Measurements from ENCODE around the gene GBA2.

The GBA2 gene

GRCh38 chr9:35689542-35690293 lies 59.3 kb downstream of the GBA2 start, which contains the start of gene TPM2:
TSS of gene TPM2 (minus strand) at chr9:35689925. CDS start at chr9:35689817, 108 bp downstream.
- no peak for TF ChIP-seq CTCF (IDR thresholded peaks at IDR 0.05; ENCODE audit: borderline replicate concordance, insufficient read depth, low read depth, low read length)
- H3K4me3 ChIP-seq (ENCODE audit: low read depth, low read length) = peak within 1 kb of the TSS; percentile 66

- TF ChIP-seq CTCF (IDR thresholded peaks at IDR 0.05; ENCODE audit: borderline replicate concordance, insufficient read depth, low read depth, low read length) = no peak
- H3K4me3 ChIP-seq (ENCODE audit: low read depth, low read length) = no peak overlapping the region
Observed at GRCh38 chr9:35688558-35689541, 60.2 kb downstream of the GBA2 start.

- no peak overlapping the region for H3K4me3 ChIP-seq (ENCODE audit: low read depth, low read length)
- no peak for TF ChIP-seq CTCF (IDR thresholded peaks at IDR 0.05; ENCODE audit: borderline replicate concordance, insufficient read depth, low read depth, low read length)
Observed at GRCh38 chr9:35687972-35688557, 61.0 kb downstream of the GBA2 start.

GRCh38 chr9:35687306-35687705 lies 61.7 kb downstream of the GBA2 start:
- H3K4me3 ChIP-seq (ENCODE audit: low read depth, low read length) = no peak overlapping the region
- no peak for TF ChIP-seq CTCF (IDR thresholded peaks at IDR 0.05; ENCODE audit: borderline replicate concordance, insufficient read depth, low read depth, low read length)
